Astrocyte of the cerebellum (primary cell): ENCODE measurements around the gene ELOF1.
A peak's percentile ranks its signal among the peaks of the same experiment; 100 is the strongest.

Source experiments
- DNase-seq: peaks from one replicate; pipeline ENCODE4 v3.0.0-alpha.2; 2011; ENCODE audit warnings: low read depth
- H3K4me3 ChIP-seq: 2 replicates; pipeline ENCODE4 v1.5.1; 2011; ENCODE audit warnings: mild to moderate bottlenecking, low read depth, low read length, moderate library complexity
- in situ Hi-C: cut with HindIII; loops from 2 replicates; pipeline ENCODE4 v1.10.0; 2017; ENCODE audit warnings: low sequenced_read_pairs
- TF ChIP-seq, protein P1 (sequence below): IDR thresholded peaks from 2 replicates; pipeline ENCODE4 v1.5.1; 2012; ENCODE audit warnings: low read length, low read depth, moderate library complexity, mild to moderate bottlenecking; ENCODE audit errors: missing control alignments

Gene ELOF1

GRCh38 chr19:11555246-11555645 lies 3.8 kb downstream of the ELOF1 start:
- DNase-seq: no peak
- no peak overlapping the region for H3K4me3 ChIP-seq
- TF ChIP-seq, protein P1, sequence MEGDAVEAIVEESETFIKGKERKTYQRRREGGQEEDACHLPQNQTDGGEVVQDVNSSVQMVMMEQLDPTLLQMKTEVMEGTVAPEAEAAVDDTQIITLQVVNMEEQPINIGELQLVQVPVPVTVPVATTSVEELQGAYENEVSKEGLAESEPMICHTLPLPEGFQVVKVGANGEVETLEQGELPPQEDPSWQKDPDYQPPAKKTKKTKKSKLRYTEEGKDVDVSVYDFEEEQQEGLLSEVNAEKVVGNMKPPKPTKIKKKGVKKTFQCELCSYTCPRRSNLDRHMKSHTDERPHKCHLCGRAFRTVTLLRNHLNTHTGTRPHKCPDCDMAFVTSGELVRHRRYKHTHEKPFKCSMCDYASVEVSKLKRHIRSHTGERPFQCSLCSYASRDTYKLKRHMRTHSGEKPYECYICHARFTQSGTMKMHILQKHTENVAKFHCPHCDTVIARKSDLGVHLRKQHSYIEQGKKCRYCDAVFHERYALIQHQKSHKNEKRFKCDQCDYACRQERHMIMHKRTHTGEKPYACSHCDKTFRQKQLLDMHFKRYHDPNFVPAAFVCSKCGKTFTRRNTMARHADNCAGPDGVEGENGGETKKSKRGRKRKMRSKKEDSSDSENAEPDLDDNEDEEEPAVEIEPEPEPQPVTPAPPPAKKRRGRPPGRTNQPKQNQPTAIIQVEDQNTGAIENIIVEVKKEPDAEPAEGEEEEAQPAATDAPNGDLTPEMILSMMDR: no peak
- in situ Hi-C loops: no loop called here

DNA sequence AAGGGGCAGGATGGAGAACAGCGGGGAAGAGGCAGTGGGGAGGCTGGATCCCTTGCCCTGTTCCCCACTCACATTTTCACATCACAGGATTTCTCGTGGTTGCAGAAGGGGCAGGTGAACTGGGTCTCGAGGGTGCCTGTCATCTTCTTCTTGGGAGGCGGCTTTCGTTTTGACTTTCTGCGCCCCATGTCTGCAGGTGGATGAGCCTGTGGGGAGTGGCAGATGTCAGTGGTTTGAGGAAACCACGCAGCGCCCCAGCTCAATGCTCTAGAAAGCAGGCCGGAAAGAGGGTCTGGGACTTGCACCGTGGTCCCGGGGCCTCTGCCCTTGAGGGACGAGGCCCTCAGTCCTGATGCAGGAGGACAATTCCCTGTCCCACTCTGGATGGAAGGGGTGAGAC lies 4.9 kb downstream of the ELOF1 start:
- no peak overlapping the region for H3K4me3 ChIP-seq
- TF ChIP-seq, protein P1: no peak
- in situ Hi-C loops: no loop called here
- DNase-seq: no peak

GRCh38 chr19:11552666-11553372 lies 6.2 kb downstream of the ELOF1 start:
- in situ Hi-C loops: no loop called here
- TF ChIP-seq, protein P1: no peak
- DNase-seq: no peak
- H3K4me3 ChIP-seq: no peak overlapping the region

GRCh38 chr19:11551603-11552235 lies 7.3 kb downstream of the ELOF1 start:
- TF ChIP-seq, protein P1: peak; percentile 49
- no peak for DNase-seq
- H3K4me3 ChIP-seq: no peak overlapping the region
- in situ Hi-C loops: no loop called here

GRCh38 chr19:11550265-11550664 lies 8.8 kb downstream of the ELOF1 start:
- TF ChIP-seq, protein P1: no peak
- no peak for DNase-seq
- no peak overlapping the region for H3K4me3 ChIP-seq
- in situ Hi-C loops: no loop called here

- DNase-seq: no peak
- in situ Hi-C loops: no loop called here
- TF ChIP-seq, protein P1: no peak
These were observed 9.6 kb downstream of the ELOF1 start for GRCh38 chr19:11549386-11549953.

More at GRCh38 chr19:11549386-11549953, 9.6 kb downstream of the ELOF1 start:
- H3K4me3 ChIP-seq: no peak overlapping the region
